KMS-11 (cell line): ENCODE data around the gene ACOXL.

ENCODE experiments used
- H2AFZ ChIP-seq: fragments of 200-600 bp; sonication (generic); 2 replicates; pipeline ENCODE4 v1.6.1; 2016; ENCODE audit warnings: antibody characterized with exemption, mixed run types, low read depth
- H3K27ac ChIP-seq: fragments of 200-600 bp; sonication (generic); 2 replicates; pipeline ENCODE4 v1.6.1; 2016; ENCODE audit warnings: mild to moderate bottlenecking, mixed run types
- H3K27me3 ChIP-seq: fragments of 200-600 bp; sonication (generic); 2 replicates; pipeline ENCODE4 v1.6.1; 2017; ENCODE audit warnings: mild to moderate bottlenecking, low read depth, mixed run types, moderate library complexity; ENCODE audit not compliant: insufficient read depth
- H3K36me3 ChIP-seq: fragments of 200-600 bp; sonication (generic); 2 replicates; pipeline ENCODE4 v1.6.1; 2017; ENCODE audit warnings: mild to moderate bottlenecking, mixed run types; ENCODE audit not compliant: insufficient read depth
- H3K4me1 ChIP-seq: fragments of 200-600 bp; sonication (generic); 2 replicates; pipeline ENCODE4 v1.6.1; 2016; ENCODE audit warnings: mild to moderate bottlenecking, low read depth, mixed run types; ENCODE audit not compliant: poor library complexity, severe bottlenecking
- H3K4me2 ChIP-seq: fragments of 200-600 bp; sonication (generic); 2 replicates; pipeline ENCODE4 v1.7.0; 2016; ENCODE audit warnings: mild to moderate bottlenecking, mixed run types
- H3K4me3 ChIP-seq: fragments of 200-600 bp; sonication (generic); IDR thresholded peaks from 2 replicates; pipeline ENCODE4 v1.6.1; 2017; ENCODE audit warnings: low read depth, low read length, mixed read lengths; ENCODE audit not compliant: insufficient read depth
- H3K79me2 ChIP-seq: fragments of 200-600 bp; sonication (generic); 2 replicates; pipeline ENCODE4 v1.6.1; 2016; ENCODE audit warnings: low read depth, mixed run types; ENCODE audit not compliant: insufficient read depth
- H3K9ac ChIP-seq: fragments of 200-600 bp; sonication (generic); 2 replicates; pipeline ENCODE4 v1.6.1; 2016; ENCODE audit warnings: mild to moderate bottlenecking, mixed run types
- H4K20me1 ChIP-seq: fragments of 200-600 bp; sonication (generic); 2 replicates; pipeline ENCODE4 v1.6.1; 2016; ENCODE audit warnings: mild to moderate bottlenecking, mixed run types; ENCODE audit not compliant: insufficient read depth
- TF ChIP-seq, protein P1 (sequence below): fragments of 200-600 bp; sonication (generic); conservative IDR thresholded peaks from 2 replicates; pipeline ENCODE4 v1.6.1; 2017; ENCODE audit warnings: low read depth, mild to moderate bottlenecking, antibody characterized with exemption, low read length, moderate library complexity, mixed read lengths

The ACOXL gene

GRCh38 chr2:111053825-111054515, 321.6 kb downstream of the ACOXL start:
- no peak overlapping the region for H2AFZ ChIP-seq
- no peaks in the 10 kb centered on the region for H3K27me3 ChIP-seq
- H3K36me3 ChIP-seq = no peaks in the 10 kb centered on the region
- TF ChIP-seq, protein P1, sequence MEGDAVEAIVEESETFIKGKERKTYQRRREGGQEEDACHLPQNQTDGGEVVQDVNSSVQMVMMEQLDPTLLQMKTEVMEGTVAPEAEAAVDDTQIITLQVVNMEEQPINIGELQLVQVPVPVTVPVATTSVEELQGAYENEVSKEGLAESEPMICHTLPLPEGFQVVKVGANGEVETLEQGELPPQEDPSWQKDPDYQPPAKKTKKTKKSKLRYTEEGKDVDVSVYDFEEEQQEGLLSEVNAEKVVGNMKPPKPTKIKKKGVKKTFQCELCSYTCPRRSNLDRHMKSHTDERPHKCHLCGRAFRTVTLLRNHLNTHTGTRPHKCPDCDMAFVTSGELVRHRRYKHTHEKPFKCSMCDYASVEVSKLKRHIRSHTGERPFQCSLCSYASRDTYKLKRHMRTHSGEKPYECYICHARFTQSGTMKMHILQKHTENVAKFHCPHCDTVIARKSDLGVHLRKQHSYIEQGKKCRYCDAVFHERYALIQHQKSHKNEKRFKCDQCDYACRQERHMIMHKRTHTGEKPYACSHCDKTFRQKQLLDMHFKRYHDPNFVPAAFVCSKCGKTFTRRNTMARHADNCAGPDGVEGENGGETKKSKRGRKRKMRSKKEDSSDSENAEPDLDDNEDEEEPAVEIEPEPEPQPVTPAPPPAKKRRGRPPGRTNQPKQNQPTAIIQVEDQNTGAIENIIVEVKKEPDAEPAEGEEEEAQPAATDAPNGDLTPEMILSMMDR = no peak
- no peak overlapping the region for H3K9ac ChIP-seq
- no peak overlapping the region for H3K4me2 ChIP-seq
- no peak overlapping the region for H3K4me3 ChIP-seq
- H3K27ac ChIP-seq = no peak overlapping the region
- no peaks in the 10 kb centered on the region for H4K20me1 ChIP-seq
- H3K4me1 ChIP-seq = peaks cover 31% of the 10 kb centered on the region
- no peaks in the 10 kb centered on the region for H3K79me2 ChIP-seq

DNA sequence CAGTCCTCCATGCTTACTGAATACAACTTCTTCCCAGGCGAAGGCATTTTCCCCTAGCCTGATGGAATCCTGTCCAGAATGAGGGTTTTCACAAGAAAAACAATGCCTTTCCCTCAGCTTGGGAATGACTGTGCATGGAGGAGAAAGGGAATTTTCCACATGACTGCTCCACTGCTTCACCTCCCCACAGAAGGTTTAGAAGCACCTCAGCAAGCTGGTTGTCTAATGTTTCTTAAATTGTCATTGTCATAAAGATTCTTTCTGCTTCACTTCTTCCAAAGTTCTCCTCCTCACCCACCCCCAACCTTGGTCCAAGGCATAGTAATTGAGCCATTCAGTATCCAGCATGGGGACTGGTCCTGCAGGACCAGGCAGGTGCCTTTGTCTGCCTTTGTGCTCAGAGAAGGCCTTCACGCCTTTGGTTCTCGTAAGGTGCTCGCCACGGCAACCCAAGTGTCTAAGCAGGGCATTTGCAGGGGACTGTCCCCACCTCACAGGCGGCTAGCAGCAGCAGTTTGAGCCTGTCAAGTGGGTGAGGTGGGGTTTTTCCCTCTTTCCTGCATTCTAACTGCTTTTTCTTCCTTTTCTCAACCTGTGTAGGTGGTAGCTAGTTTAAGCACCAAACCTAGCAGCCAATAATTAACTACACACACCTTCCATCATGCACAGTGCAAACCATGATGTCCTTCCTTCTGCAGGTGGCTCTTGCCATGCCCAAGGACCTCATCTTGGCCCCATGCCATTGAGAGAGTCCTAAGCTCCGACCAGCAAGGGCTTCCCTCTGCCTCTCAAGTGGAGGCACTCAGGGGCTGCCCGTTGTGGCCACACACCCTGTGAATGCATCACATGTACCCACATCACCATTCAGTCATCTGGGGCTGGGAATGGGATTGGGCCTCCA, 322.7 kb downstream of the ACOXL start:
- Histone ChIP-seq H3K27ac (no peak overlapping the region), H3K4me2 (no peak overlapping the region), H3K9ac (no peak overlapping the region), H3K4me3 (no peak overlapping the region), H3K36me3 (no peaks in the 10 kb centered on the region), H3K4me1 (peaks cover 22% of the 10 kb centered on the region), H2AFZ (no peak overlapping the region), H4K20me1 (no peaks in the 10 kb centered on the region), H3K79me2 (no peaks in the 10 kb centered on the region), H3K27me3 (no peaks in the 10 kb centered on the region)
- TF ChIP-seq, protein P1 = no peak

- Histone ChIP-seq H3K79me2 (no peaks in the 10 kb centered on the region), H3K4me2 (no peak overlapping the region), H3K4me1 (peaks cover 20% of the 10 kb centered on the region), H2AFZ (no peak overlapping the region), H3K27me3 (no peaks in the 10 kb centered on the region), H4K20me1 (no peaks in the 10 kb centered on the region), H3K9ac (no peak overlapping the region), H3K27ac (no peak overlapping the region), H3K4me3 (no peak overlapping the region), H3K36me3 (no peaks in the 10 kb centered on the region)
- TF ChIP-seq, protein P1 = no peak
Observed at GRCh38 chr2:111055735-111056134, 323.4 kb downstream of the ACOXL start.

DNA sequence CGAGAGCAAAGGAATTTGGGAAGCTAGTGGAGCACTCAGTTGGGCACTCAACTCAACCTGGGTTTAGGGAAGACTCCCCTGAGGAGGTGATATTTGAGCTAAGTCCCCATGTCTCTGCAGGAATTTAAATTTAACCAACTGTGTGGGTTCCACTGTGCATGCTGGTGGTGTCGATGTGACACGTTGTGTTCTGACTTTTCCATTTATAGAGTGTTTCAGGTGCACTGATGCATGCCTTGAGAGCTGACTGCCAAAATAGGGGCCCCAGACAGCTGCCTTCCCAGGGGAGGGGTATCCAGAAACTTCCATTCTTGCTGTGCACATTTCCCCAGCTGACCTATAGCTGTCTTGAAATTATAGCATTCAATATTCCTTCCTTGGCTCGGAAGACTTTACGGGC, 324.7 kb downstream of the ACOXL start:
- H3K4me1 ChIP-seq = peaks cover 22% of the 10 kb centered on the region
- H3K9ac ChIP-seq = no peak overlapping the region
- TF ChIP-seq, protein P1 = no peak
- no peaks in the 10 kb centered on the region for H3K27me3 ChIP-seq
- no peaks in the 10 kb centered on the region for H3K36me3 ChIP-seq
- H3K4me3 ChIP-seq = no peak overlapping the region
- H3K27ac ChIP-seq = no peak overlapping the region
- H4K20me1 ChIP-seq = no peaks in the 10 kb centered on the region
- no peaks in the 10 kb centered on the region for H3K79me2 ChIP-seq
- no peak overlapping the region for H2AFZ ChIP-seq
- no peak overlapping the region for H3K4me2 ChIP-seq
